ENCODE data around the gene NR2F1-AS1.

DNA sequence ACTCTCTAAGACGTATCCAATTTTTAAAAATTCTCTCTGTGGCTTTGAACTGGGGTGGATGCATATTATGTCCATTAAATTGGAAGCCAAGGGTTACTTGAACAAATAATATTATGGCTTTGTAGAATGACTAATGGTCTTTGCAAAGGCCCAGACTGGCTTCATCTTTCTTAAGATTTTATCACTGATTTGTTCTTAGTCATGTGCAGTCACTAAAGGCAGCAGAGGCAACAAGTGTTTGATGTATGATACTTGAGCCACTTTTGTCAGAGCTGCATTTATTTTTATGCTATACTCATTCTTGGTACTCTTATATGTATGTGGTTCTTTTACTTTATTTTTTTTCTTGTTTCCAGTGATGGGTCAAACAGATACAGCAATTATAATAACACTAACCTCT is 152.2 kb downstream of the NR2F1-AS1 start:
- TF ChIP-seq, protein P1, sequence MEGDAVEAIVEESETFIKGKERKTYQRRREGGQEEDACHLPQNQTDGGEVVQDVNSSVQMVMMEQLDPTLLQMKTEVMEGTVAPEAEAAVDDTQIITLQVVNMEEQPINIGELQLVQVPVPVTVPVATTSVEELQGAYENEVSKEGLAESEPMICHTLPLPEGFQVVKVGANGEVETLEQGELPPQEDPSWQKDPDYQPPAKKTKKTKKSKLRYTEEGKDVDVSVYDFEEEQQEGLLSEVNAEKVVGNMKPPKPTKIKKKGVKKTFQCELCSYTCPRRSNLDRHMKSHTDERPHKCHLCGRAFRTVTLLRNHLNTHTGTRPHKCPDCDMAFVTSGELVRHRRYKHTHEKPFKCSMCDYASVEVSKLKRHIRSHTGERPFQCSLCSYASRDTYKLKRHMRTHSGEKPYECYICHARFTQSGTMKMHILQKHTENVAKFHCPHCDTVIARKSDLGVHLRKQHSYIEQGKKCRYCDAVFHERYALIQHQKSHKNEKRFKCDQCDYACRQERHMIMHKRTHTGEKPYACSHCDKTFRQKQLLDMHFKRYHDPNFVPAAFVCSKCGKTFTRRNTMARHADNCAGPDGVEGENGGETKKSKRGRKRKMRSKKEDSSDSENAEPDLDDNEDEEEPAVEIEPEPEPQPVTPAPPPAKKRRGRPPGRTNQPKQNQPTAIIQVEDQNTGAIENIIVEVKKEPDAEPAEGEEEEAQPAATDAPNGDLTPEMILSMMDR (IDR thresholded peaks at IDR 0.05) = no peak
- TF ChIP-seq EZH2 (IDR thresholded peaks at IDR 0.05; ENCODE audit: borderline replicate concordance, insufficient read depth, low read depth, low read length, poor library complexity, severe bottlenecking) = no peak
